Hematopoietic multipotent progenitor cell treated with erythropoietin and hydrocortisone succinate and interleukin-3 and kit ligand, for 8 days (in vitro differentiated cells): ENCODE data around the gene PCDH15.

Experiments used
- DNase-seq: peaks from one replicate; pipeline ENCODE4 v3.0.0-alpha.2; 2015

PCDH15 gene

GRCh38 chr10:53839440-53840039 lies 961.5 kb downstream of the PCDH15 start:
- DNase-seq = peak; percentile 38

GRCh38 chr10:53836638-53837037 lies 964.4 kb downstream of the PCDH15 start:
- DNase-seq = no peak

- no peak for DNase-seq
Observed at GRCh38 chr10:53833908-53834307, 967.1 kb downstream of the PCDH15 start.

- DNase-seq = no peak
Observed at GRCh38 chr10:53827261-53827660, 973.8 kb downstream of the PCDH15 start.

GRCh38 chr10:53808677-53809372 lies 992.2 kb downstream of the PCDH15 start:
- DNase-seq = no peak

- no peak for DNase-seq
Observed at GRCh38 chr10:53786236-53786900, 1014.7 kb downstream of the PCDH15 start.

- no peak for DNase-seq
Observed at GRCh38 chr10:53771701-53772100, 1029.3 kb downstream of the PCDH15 start.

GRCh38 chr10:53770903-53771302 lies 1030.1 kb downstream of the PCDH15 start:
- DNase-seq = no peak

GRCh38 chr10:53765311-53765710 lies 1035.7 kb downstream of the PCDH15 start:
- DNase-seq = no peak

- DNase-seq = no peak
Observed at GRCh38 chr10:53754596-53755250, 1046.3 kb downstream of the PCDH15 start.
